Adrenal gland (tissue), 12 donors: Measurements from ENCODE around the gene FRG2C. TPM values are rescaled to one million over a fixed set of nuclear protein-coding genes. Genes with fewer than 3 reads are reported as not detected.
"Not testable (repeated sequence)": the region's sequence is repeated elsewhere in the genome, so short reads cannot be mapped to it uniquely, and the experiment has no call there.

Experiments used
- DNase-seq, 7 donors: peaks; one replicate each; pipeline ENCODE4 v3.0.0-alpha.2; 2019 to 2020
- H3K27ac ChIP-seq, 5 donors: fragments of 200-600 bp; sonication (generic) in 4 of 5; 1 replicate in 3 of 5; 2 replicates in 2 of 5; pipeline versions ENCODE4 v1.5.1 to v1.8.0; 2016 to 2020; ENCODE audit warnings: mild to moderate bottlenecking in 1 of 5
- H3K27me3 ChIP-seq: fragments of 200-600 bp; 2 replicates; pipeline ENCODE4 v1.8.0; 2021
- H3K36me3 ChIP-seq, 2 donors: fragments of 200-600 bp; replicated peaks in 1 of 2; 1 replicate in 1 of 2; 2 replicates in 1 of 2; pipeline versions ENCODE4 v1.5.1 to v1.8.0; 2018 to 2022
- H3K4me1 ChIP-seq, 2 donors: fragments of 200-600 bp; replicated peaks in 1 of 2; 1 replicate in 1 of 2; 2 replicates in 1 of 2; pipeline versions ENCODE4 v1.5.1 to v1.8.0; 2018 to 2021
- H3K4me3 ChIP-seq, 4 donors: fragments of 200-600 bp; sonication (generic) in 3 of 4; one replicate each; pipeline ENCODE4 v1.5.1; 2016 to 2018
- H3K9me3 ChIP-seq, 3 donors: fragments of 200-600 bp; sonication (generic) in 1 of 3; replicated peaks in 1 of 3; 1 replicate in 2 of 3; 2 replicates in 1 of 3; pipeline versions ENCODE4 v1.5.1 to v1.8.0; 2016 to 2021
- CTCF ChIP-seq, 6 experiments: fragments of 450-650 bp in 4 of 6; fragments of 200-600 bp in 2 of 6; sonication (generic) in 1 of 6; IDR thresholded peaks; 1 replicate in 5 of 6; 2 replicates in 1 of 6; pipeline versions ENCODE4 v1.5.1 to v1.8.0; 2016 to 2021; ENCODE audit warnings: antibody characterized with exemption in 6 of 6, mild to moderate bottlenecking in 2 of 6, moderate library complexity in 1 of 6
- WGBS, 4 donors: extraction: QIAGEN DNeasy Blood & Tissue Kit in 2 of 4; methylation state at CpG; one replicate each; pipeline versions ENCODE4 v1.1.5 to v1.1.7; 2013 to 2017; 5-methylcytosine and 5-hydroxymethylcytosine counted together
- intact Hi-C, 2 donors: fragments of 100-400 bp; cut with DNase I; formaldehyde crosslinking; loops; one replicate each; pipeline versions ENCODE4 v1.14.1 to v1.15.0; 2022 to 2023
- polyA plus RNA-seq, 3 donors: library from polyadenylated mRNA; stranded (reverse); fragments of 200-250 nt in 2 of 3; fragments of 350-450 nt in 1 of 3; fragmentation: Illumina TruSeq in 1 of 3; extraction: RNeasy Lipid Tissue Mini Kit (QIAGEN cat#74804) in 1 of 3; gene quantifications; one replicate each; pipeline ENCODE4 v1.2.3, GENCODE V29; 2013 to 2014
- total RNA-seq, 9 donors: library from RNA; depleted of rRNA in 4 of 9; stranded (reverse); fragments of >200 nt in 4 of 9; fragments of 120-200 nt in 1 of 9; fragmentation: NEBNext Ultra II Directional in 1 of 9; extraction: Animal tissue kit (Norgen Biotek cat#: 25700) in 1 of 9; gene quantifications; one replicate each; pipeline versions ENCODE4 v1.1.0 to v1.2.4, GENCODE V29; 2013 to 2023
- donor health status: healthy with polysubstance abuse.
- donor health status: Bipolar disorder and iron deficiency.
- donor health status: DM: yes; HTN: yes; CAD: no.
- donor health status: DM: no; HTN: no; CAD: no.
- donor health status: DM: no; HTN: no; CAD: no.
- donor health status: DM: yes; HTN: yes; CAD: no.

FRG2C gene
- total and polyA plus RNA-seq, 12 donors: not detected

GRCh38 chr3:75658411-75659107 lies 5.6 kb upstream of the FRG2C start:
- Histone ChIP-seq H3K4me3 (peak overlapping the region in 1 of 4 donors; percentile 52), H3K27me3 (peaks cover 24% of the 10 kb centered on the region), H3K27ac (peak overlapping the region in 1 of 5 donors; percentile 22)
- H3K4me1 ChIP-seq, intact Hi-C loops, H3K9me3 ChIP-seq, H3K36me3 ChIP-seq: not testable (repeated sequence)
- DNase-seq: peak in 2 of 7 donors; percentile 13 to 20
- peak in 1 of 6 experiments; percentile 11 for TF ChIP-seq CTCF (IDR thresholded peaks at IDR 0.05)
- 1 to 4% (median 2%) methylated on average over 14 to 42 of the region's 42 CpGs for WGBS, 4 donors

- intact Hi-C loops, H3K9me3 ChIP-seq, DNase-seq, H3K36me3 ChIP-seq, H3K4me1 ChIP-seq, H3K27ac ChIP-seq: not testable (repeated sequence)
- peaks cover 24% of the 10 kb centered on the region for H3K27me3 ChIP-seq
- H3K4me3 ChIP-seq: peak overlapping the region in 1 of 4 donors; percentile 52
Observed at GRCh38 chr3:75659108-75659433, 5.1 kb upstream of the FRG2C start.

GRCh38 chr3:75665626-75666025 lies 1.5 kb downstream of the FRG2C start:
- intact Hi-C loops, DNase-seq, H3K36me3 ChIP-seq, H3K27ac ChIP-seq, H3K9me3 ChIP-seq, H3K4me1 ChIP-seq, H3K4me3 ChIP-seq: not testable (repeated sequence)
- H3K27me3 ChIP-seq: peaks cover 19% of the 10 kb centered on the region
- WGBS, 4 donors: 64 to 70% (median 67%) methylated on average over 8 to 9 of the region's 9 CpGs

GRCh38 chr3:75667757-75668701 lies 3.9 kb downstream of the FRG2C start:
- H3K27me3 ChIP-seq: peaks cover 21% of the 10 kb centered on the region
- H3K36me3 ChIP-seq, intact Hi-C loops, H3K27ac ChIP-seq, H3K9me3 ChIP-seq, H3K4me1 ChIP-seq, DNase-seq: not testable (repeated sequence)
- 32 to 46% (median 35%) methylated on average over 42 to 46 of the region's 46 CpGs for WGBS, 4 donors
- peak overlapping the region in 1 of 4 donors; percentile 41 for H3K4me3 ChIP-seq

- H3K4me1 ChIP-seq, H3K27ac ChIP-seq, intact Hi-C loops, H3K36me3 ChIP-seq, H3K9me3 ChIP-seq: not testable (repeated sequence)
- WGBS, 4 donors: 50 to 57% (median 53%) methylated on average over 50 to 53 of the region's 53 CpGs
- H3K4me3 ChIP-seq: peak overlapping the region in 1 of 4 donors; percentile 41
- peak; percentile 51 to 88 (median 71) for DNase-seq
- H3K27me3 ChIP-seq: peaks cover 21% of the 10 kb centered on the region
Observed at GRCh38 chr3:75668759-75669347, 4.7 kb downstream of the FRG2C start.

- H3K4me1 ChIP-seq, H3K9me3 ChIP-seq, H3K36me3 ChIP-seq, intact Hi-C loops: not testable (repeated sequence)
- DNase-seq: peak in 5 of 7 donors; percentile 35 to 51 (median 40)
- H3K4me3 ChIP-seq: peak overlapping the region in 1 of 4 donors; percentile 41
- peaks cover 21% of the 10 kb centered on the region for H3K27me3 ChIP-seq
- peak overlapping the region in 1 of 5 donors; percentile 16 for H3K27ac ChIP-seq
- 32 to 42% (median 36%) methylated on average over 65 to 71 of the region's 71 CpGs for WGBS, 4 donors
Observed at GRCh38 chr3:75669348-75670297, 5.5 kb downstream of the FRG2C start.

GRCh38 chr3:75670298-75671286 lies 6.5 kb downstream of the FRG2C start:
- DNase-seq, H3K36me3 ChIP-seq, H3K4me3 ChIP-seq, H3K4me1 ChIP-seq, H3K9me3 ChIP-seq, intact Hi-C loops, H3K27ac ChIP-seq: not testable (repeated sequence)
- peaks cover 21% of the 10 kb centered on the region for H3K27me3 ChIP-seq
- WGBS, 4 donors: 16 to 18% (median 17%) methylated on average over 40 to 51 of the region's 51 CpGs
